Activated T-helper 1 cell treated with anti-CD3 and anti-CD28 coated beads, Interleukin-12 subunit alpha, Interleukin-12 subunit beta, Interleukin-2, Interleukin-4 antibody, amounts not matched to agents 30 ng/mL and 10 ng/mL and 1 ng/mL, durations not matched to agents 14 hours and 24 hours and 36 hours (primary cell): ENCODE results near the gene BPHL. TPM values are rescaled to one million over a fixed set of nuclear protein-coding genes. Genes with fewer than 3 reads are reported as not detected.
"Not testable (repeated sequence)": the region's sequence is repeated elsewhere in the genome, so short reads cannot be mapped to it uniquely, and the experiment has no call there.

Experiments used
- DNase-seq: peaks from one replicate; pipeline ENCODE4 v3.0.0; 2021; ENCODE audit warnings: low spot score
- H3K27ac Mint-ChIP-seq: one replicate; pipeline ENCODE4 v1.8.0; 2021; ENCODE audit warnings: mild to moderate bottlenecking, mixed read lengths
- H3K27me3 Mint-ChIP-seq: one replicate; pipeline ENCODE4 v1.8.0; 2022; ENCODE audit warnings: mild to moderate bottlenecking, moderate library complexity, mixed read lengths; ENCODE audit not compliant: insufficient read depth
- H3K36me3 Mint-ChIP-seq: one replicate; pipeline ENCODE4 v1.8.0; 2021; ENCODE audit warnings: low read depth, mixed read lengths
- H3K4me1 Mint-ChIP-seq: one replicate; pipeline ENCODE4 v1.8.0; 2021; ENCODE audit warnings: low read depth, mixed read lengths
- H3K4me3 Mint-ChIP-seq: one replicate; pipeline ENCODE4 v1.8.0; 2021; ENCODE audit warnings: mild to moderate bottlenecking, moderate library complexity, mixed read lengths
- H3K9me3 Mint-ChIP-seq: one replicate; pipeline ENCODE4 v1.8.0; 2021; ENCODE audit warnings: mixed read lengths
- intact Hi-C: fragments of 100-400 bp; cut with micrococcal nuclease; formaldehyde crosslinking; loops from one replicate; pipeline ENCODE4 v1.15.1; 2024
- total RNA-seq: library from RNA; stranded (reverse); gene quantifications from 2 replicates; pipeline ENCODE4 v1.2.3, GENCODE V29; 2022

BPHL gene
- total RNA-seq, 1 donor from 2014 or later: 7.9 TPM

DNA sequence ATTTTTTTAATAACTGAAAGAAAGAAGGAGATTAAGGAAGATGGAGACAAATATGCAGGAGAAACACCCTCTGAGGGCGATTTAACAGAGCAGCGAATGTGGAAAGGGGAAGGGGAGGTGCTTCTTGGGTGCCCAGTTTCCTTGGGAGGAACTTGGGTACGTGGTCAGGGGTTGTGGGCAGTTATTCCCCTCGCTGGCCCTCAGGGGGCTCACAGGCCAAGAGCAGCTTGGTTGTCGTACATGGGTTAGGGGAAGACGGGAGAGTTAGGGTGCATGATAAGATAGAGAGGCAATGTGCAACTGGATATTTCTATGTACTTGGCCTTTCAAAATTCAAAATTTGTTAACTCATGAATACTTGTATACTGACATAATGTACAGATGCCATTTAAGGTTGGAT is 45.9 kb downstream of the BPHL start:
- Mint-ChIP-seq H3K27ac (no peak overlapping the region), H3K4me1 (peaks cover 26% of the 10 kb centered on the region), H3K9me3 (peaks cover 6% of the 10 kb centered on the region), H3K36me3 (peaks cover 4% of the 10 kb centered on the region), H3K4me3 (no peak overlapping the region), H3K27me3 (peaks cover 44% of the 10 kb centered on the region)
- intact Hi-C loops: no loop called here
- no peak for DNase-seq

DNA sequence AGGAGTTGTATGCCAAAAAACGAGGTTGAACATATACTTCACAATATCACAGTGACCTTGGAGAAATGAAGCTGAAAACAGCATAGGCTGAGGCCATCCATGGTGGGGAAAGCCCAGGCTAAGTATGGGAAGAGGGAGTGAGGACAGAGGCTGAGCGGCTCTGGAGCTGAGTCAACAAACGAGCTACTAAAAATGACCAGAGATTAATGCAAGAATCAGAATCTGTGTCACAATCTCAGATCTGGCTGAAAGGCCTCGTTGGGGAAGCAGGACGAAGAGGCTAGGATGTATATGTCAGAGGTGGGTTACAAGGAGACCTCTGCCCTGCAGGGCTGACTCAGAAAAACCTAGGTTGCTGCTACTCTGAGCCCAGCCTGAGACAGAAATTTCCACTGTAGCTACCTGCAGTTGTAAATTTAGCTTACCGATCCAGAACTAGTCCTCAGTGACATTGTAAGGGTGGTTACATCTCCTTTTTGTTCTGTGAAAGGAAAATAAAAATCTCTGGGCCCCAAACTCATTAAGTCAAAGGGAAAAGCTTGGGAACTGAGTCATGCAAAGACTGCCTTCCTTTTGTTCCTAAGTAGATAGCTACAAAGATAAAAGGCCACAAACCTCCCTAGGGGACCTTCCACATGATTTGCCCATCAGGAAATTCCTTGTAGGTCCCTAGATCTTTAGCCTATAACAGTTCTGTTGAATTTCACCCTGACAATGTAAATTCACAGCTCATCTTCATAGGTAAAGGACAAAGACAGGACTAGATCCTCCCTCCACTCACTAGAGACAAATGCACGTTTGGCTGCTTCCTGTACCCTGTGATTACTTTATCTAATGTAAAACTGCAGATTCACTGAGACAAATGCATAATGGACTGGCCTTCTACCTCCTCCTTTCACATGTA is 47.4 kb downstream of the BPHL start:
- no peak overlapping the region for H3K4me3 Mint-ChIP-seq
- intact Hi-C loops: no loop called here
- H3K27me3 Mint-ChIP-seq: peaks cover 32% of the 10 kb centered on the region
- no peak overlapping the region for H3K27ac Mint-ChIP-seq
- H3K36me3 Mint-ChIP-seq: no peaks in the 10 kb centered on the region
- peaks cover 17% of the 10 kb centered on the region for H3K4me1 Mint-ChIP-seq
- H3K9me3 Mint-ChIP-seq: no peaks in the 10 kb centered on the region
- no peak for DNase-seq

DNA sequence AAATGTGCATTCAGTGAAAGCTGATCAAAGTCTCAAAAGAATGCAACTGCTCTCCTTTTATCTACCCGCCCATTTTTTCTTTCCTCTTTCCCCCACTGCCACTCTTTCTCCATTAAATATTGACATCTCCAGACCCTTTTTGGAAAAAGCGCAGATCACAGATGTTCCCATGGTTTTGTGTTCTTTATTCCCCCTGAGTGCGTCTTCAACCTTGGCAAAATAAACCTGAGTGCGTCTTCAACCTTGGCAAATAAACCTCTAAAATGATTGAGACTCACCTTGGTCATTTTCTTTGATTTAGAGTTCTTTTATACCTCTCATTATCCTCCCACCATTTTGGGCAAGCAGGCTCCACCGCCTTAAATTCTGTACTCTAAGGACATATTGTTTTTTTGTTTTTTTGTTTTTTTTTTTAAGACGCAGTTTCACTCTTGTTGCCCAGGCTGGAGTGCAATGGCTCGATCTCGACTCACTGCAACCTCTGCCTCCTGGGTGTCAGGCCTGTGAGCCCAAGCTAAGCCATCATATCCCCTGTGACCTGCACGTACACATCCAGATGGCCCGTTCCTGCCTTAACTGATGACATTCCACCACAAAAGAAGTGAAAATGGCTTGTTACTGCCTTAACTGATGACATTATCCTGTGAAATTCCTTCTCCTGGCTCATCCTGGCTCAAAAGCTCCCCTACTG is 48.2 kb downstream of the BPHL start:
- H3K4me3 Mint-ChIP-seq, intact Hi-C loops, H3K36me3 Mint-ChIP-seq, DNase-seq, H3K27ac Mint-ChIP-seq, H3K9me3 Mint-ChIP-seq: not testable (repeated sequence)
- Mint-ChIP-seq H3K4me1 (peaks cover 17% of the 10 kb centered on the region), H3K27me3 (peaks cover 24% of the 10 kb centered on the region)

DNA sequence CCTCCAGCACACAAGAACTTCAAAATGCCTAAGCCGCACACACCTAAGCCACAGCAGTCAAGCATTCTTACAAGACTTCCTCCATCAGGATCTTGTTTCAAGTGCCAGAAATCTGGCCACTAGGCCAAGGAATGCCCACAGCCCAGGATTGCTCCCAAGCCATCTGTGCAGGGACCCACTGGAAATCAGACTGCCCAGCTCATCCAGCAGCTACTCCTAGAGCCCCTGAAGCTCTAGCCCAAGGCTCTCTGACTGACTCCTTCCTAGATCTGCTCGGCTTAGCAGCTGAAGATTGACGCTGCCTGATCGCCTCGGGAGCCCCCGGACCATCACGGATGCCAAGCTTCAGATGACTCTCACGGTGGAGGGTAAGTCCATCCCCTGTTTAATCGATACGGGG is 49.5 kb downstream of the BPHL start:
- H3K36me3 Mint-ChIP-seq, DNase-seq, H3K4me1 Mint-ChIP-seq, intact Hi-C loops, H3K4me3 Mint-ChIP-seq, H3K9me3 Mint-ChIP-seq, H3K27ac Mint-ChIP-seq: not testable (repeated sequence)
- H3K27me3 Mint-ChIP-seq: peaks cover 16% of the 10 kb centered on the region

DNA sequence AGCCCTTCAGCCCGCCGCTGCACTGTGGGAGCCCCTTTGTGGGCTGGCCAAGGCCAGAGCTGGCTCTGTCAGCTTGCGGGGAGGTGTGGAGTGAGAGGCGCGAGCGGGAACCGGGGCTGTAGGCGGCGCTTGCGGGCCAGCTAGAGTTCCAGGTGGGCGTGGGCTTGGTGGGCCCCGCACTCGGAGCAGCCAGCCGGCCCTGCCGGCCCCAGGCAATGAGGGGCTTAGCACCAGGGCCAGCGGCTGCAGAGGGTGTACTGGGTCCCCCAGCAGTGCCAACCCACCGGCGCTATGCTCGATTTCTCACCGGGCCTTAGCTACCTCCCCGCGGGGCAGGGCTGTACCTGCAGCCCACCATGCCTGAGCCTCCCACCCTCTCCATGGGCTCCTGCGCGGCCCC is 52.2 kb downstream of the BPHL start:
- DNase-seq, H3K27ac Mint-ChIP-seq, H3K9me3 Mint-ChIP-seq, intact Hi-C loops, H3K4me3 Mint-ChIP-seq, H3K4me1 Mint-ChIP-seq, H3K36me3 Mint-ChIP-seq: not testable (repeated sequence)
- H3K27me3 Mint-ChIP-seq: peaks cover 13% of the 10 kb centered on the region

DNA sequence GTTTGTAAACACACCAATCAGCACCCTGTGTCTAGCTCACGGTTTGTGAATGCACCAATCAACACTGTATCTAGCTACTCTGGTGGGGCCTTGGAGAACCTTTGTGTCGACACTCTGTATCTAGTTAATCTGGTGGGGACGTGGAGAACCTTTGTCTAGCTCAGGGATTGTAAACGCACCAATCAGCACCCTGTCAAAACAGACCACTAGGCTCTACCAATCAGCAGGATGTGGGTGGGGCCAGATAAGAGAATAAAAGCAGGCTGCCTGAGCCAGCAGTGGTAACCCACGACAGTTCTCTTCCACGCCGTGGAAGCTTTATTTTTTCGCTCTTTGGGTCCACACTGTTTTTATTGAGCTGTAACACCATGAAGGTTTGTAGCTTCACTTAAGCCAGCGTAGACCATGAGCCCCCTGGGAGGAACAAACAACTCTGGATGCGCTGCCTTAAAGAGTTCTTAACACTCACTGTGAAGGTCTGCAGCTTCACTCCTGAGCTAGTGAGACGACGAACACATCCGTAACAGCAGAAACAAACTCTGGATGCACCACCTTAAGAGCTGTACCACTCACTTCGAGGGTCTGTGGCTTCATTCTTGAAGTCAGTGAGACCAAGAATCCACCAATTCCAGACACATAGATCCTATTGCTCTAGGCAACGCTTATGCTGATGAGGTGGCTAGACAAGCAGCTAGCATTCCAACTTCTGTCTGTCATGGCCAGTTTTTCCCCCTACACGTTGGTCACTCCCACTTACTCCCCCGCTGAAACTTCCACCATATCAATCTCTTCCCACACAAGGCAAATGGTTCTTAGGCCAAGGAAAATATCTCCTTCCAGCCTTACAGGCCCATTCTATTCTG is 53.0 kb downstream of the BPHL start:
- H3K27ac Mint-ChIP-seq, DNase-seq, intact Hi-C loops, H3K4me3 Mint-ChIP-seq, H3K9me3 Mint-ChIP-seq, H3K36me3 Mint-ChIP-seq, H3K4me1 Mint-ChIP-seq: not testable (repeated sequence)
- H3K27me3 Mint-ChIP-seq: peaks cover 13% of the 10 kb centered on the region

DNA sequence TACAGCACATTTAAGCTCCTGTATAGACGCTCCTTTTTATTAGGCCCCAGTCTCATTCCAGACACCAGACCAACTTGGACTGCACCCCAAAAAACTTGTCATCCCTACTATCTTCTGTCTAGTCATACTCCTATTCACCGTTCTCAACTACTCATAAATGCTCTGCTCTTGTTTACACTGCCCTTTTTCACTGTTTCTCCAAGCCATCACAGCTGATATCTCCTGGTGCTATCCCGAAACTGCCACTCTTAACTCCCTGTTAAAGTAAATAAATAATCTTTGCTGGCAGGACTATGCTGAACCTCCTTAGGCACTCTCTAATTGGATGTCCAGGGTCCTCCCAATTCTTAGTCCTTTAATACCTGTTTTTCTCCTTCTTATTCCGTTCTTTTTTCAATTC is 54.3 kb downstream of the BPHL start:
- H3K4me3 Mint-ChIP-seq, H3K27me3 Mint-ChIP-seq, intact Hi-C loops, H3K36me3 Mint-ChIP-seq, H3K9me3 Mint-ChIP-seq, H3K27ac Mint-ChIP-seq, DNase-seq, H3K4me1 Mint-ChIP-seq: not testable (repeated sequence)

DNA sequence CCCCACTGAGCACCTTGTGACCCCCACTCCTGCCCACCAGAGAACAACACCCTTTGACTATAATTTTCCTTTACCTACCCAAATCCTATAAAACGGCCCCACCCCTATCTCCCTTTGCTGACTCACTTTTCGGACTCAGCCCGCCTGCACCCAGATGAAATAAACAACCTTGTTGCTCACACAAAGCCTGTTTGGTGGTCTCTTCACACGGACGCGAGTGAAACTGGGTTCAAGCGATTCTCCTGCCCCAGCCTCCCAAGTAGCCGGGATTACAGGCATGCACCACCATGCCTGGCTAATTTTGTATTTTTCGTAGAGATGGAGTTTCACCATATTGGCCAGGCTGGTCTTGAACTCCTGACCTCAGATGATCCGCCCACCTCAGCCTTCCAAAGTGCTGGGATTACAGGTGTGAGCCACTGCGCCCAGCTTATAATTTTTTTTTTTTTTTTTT is 55.2 kb downstream of the BPHL start:
- H3K9me3 Mint-ChIP-seq, H3K4me1 Mint-ChIP-seq, DNase-seq, H3K4me3 Mint-ChIP-seq, intact Hi-C loops, H3K27me3 Mint-ChIP-seq, H3K36me3 Mint-ChIP-seq, H3K27ac Mint-ChIP-seq: not testable (repeated sequence)

DNA sequence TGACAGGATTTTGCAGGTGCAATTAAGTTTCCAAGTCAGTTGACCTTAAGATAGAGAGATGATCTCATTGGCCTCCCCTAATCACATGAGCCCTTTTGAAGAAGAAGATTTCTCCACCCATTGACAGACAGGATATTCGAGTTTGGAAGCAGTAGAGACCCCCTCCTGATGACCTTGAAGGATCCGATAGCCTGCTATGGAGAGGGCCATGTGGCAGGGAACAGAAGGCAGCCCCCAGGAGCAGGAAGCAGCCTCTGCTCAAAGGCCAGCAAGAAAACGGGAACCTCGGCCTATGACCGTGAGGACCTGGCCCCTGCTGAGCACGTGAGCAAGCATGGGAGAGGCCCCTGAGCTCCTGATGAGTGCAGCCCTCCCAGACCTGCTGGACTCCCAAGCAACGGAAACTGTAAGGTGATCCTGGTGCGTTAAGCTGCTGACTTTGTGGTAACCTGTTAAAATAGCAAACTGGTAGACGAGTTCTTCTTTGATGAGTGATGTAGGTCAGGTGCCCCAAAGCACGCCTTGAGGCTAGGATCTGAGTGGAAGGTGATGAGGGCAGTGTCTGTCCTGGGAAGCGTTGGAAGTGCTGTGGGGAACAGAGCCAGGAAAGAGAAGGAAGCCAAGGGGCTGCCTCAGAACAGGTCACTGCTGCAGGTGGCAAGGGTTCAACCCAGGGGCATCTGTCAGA is 57.3 kb downstream of the BPHL start:
- no peak for DNase-seq

DNA sequence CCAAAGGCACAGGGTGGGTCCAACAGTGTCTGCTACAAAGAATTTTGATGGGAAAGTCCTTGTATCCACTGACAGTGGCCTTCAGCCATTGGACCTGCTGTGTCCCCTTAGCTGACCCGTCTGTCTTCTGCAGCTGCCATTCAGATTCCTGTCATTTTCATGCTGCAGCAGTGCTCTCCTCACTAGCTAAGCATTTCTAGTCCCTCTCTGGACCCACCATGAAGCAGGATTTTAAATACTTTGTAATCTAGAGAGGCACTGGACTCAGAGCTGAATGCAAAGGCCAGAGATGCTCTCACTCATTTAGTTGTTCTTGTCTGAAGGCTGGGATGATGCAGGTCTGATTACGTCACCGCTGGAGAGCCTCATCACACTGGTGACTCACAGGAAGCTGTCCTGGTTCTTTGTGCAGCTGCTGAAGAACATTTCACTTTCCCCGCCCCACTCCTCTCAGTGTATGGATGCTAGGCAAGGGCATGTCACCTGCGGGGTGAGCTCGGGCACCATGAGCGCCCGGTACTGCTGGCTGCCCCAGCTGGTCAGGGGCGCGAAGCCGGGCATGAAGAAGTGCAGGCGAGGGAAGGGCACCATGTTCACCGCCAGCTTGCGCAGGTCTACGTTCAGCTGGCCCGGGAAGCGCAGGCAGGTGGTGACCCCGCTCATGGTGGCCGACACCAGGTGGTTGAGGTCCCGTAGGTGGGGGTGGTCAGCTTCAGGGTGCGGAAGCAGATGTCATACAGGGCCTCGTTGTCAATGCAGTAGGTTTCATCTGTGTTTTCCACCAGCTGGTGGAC is 58.2 kb downstream of the BPHL start:
- no peak overlapping the region for H3K27ac Mint-ChIP-seq
- intact Hi-C loops: no loop called here
- H3K27me3 Mint-ChIP-seq: peaks cover 9% of the 10 kb centered on the region
- no peaks in the 10 kb centered on the region for H3K36me3 Mint-ChIP-seq
- no peaks in the 10 kb centered on the region for H3K9me3 Mint-ChIP-seq
- no peak overlapping the region for H3K4me3 Mint-ChIP-seq
- no peak for DNase-seq
- H3K4me1 Mint-ChIP-seq: peaks cover 5% of the 10 kb centered on the region

More for the DNA sequence above, 57.3 kb downstream of the BPHL start:
- no peaks in the 10 kb centered on the region for H3K9me3 Mint-ChIP-seq
- intact Hi-C loops: no loop called here
- H3K4me3 Mint-ChIP-seq: no peak overlapping the region
- peaks cover 5% of the 10 kb centered on the region for H3K4me1 Mint-ChIP-seq
- H3K27ac Mint-ChIP-seq: no peak overlapping the region
- H3K36me3 Mint-ChIP-seq: no peaks in the 10 kb centered on the region
- peaks cover 9% of the 10 kb centered on the region for H3K27me3 Mint-ChIP-seq

DNA sequence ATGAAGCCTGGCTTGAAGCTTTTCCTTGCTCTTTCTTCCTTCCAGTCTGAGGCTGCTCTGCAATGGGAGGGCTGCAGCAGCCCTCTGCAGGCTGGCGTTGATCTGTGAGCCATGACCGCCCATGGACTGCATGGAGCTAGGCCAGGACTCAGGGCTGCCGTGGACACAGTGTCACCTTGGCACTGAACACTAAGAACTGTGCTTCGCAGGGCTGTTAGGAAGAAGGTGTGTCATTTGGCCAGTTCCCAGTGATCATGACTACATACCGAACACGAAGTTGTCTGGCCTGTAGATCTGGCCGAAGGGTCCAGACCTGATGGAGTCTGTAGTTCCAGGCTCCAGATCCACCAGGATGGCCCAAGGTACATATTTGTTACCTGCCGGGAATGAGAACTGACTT is 60.2 kb downstream of the BPHL start:
- H3K27me3 Mint-ChIP-seq, H3K9me3 Mint-ChIP-seq, H3K27ac Mint-ChIP-seq, H3K36me3 Mint-ChIP-seq, intact Hi-C loops, H3K4me1 Mint-ChIP-seq, H3K4me3 Mint-ChIP-seq, DNase-seq: not testable (repeated sequence)

DNA sequence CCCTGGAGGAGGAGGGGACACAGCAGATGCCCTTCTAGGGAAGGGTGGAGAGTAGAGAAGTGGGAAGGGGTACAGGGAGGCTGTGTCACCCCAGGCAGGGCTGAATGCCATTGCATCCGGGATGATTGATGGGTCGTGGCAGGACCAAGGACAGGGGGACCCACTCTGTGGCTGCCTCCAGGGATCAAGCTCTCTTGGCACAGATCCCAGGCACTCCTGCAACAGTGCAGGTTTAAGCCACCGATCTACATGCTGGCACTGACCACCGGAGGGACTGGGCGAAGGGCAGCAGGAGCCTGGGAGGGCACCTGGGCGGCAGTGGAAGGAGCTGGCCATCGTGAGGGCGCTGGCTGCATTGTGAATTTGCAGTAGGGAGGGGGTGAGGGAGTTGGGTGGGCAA is 61.4 kb downstream of the BPHL start:
- H3K9me3 Mint-ChIP-seq, intact Hi-C loops, H3K36me3 Mint-ChIP-seq, H3K4me1 Mint-ChIP-seq, DNase-seq: not testable (repeated sequence)
- peaks cover 16% of the 10 kb centered on the region for H3K27me3 Mint-ChIP-seq
- peak overlapping the region; percentile 69 for H3K4me3 Mint-ChIP-seq
- peak overlapping the region; percentile 71 for H3K27ac Mint-ChIP-seq
